Measurements from ENCODE around the gene KIF24.
"Not testable (repeated sequence)": the region's sequence is repeated elsewhere in the genome, so short reads cannot be mapped to it uniquely, and the experiment has no call there.

Gene KIF24

DNA sequence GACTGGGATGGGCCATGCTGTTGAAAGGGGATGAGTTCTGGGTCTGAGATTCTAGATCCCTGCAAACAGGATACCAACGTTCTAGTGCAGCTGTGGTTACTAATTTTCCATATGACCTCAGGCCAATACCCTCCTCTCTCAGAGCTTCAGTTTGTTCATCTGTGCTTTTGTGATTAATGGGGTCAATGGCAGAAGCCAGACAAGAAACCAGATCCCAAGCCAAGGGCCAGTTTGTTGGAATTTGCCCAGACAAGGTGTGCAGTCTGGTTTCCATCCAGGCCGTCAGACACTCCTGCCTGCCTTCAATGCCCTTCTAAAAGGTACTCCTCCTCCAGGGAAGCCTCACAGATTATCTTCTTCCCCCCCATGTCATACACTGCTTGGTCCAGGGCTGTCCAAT lies 36.2 kb upstream of the KIF24 start:
- no peak for DNase-seq

DNA sequence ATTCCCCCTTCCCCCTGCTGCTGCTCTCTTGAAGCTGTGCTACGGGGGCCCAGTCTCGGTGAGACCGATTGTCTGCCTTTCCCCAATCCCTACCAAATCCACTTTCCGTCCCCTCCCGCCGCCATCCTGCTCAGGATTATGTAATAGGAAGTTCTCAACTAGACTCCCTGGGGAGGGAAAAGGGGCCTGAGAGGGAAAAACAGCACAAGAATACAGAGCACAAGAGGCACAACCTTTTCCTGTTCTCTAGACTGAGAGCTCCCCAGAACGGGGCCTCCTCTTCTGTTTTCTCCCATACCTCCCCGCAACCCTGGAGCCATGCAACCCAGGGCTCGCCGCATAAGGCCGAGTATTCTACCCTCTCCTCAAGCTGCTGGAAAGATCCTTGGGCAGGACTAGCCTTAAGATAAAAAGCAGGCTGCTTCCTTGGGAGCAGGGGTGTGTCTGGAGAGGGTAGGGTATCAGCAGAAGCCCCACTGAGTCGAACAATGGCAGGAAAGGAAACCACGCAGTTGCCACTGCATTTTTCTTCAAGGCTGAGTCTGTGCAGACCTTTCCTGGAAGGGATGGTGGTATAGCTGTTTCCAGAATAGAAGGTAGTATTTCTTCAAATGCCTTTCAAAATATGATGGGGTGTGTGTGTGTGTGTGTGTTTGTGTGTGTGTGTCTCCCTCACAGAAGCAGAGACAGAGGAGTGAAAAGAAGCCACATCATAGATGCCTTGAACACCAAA lies 34.7 kb upstream of the KIF24 start:
- DNase-seq = no peak

DNA sequence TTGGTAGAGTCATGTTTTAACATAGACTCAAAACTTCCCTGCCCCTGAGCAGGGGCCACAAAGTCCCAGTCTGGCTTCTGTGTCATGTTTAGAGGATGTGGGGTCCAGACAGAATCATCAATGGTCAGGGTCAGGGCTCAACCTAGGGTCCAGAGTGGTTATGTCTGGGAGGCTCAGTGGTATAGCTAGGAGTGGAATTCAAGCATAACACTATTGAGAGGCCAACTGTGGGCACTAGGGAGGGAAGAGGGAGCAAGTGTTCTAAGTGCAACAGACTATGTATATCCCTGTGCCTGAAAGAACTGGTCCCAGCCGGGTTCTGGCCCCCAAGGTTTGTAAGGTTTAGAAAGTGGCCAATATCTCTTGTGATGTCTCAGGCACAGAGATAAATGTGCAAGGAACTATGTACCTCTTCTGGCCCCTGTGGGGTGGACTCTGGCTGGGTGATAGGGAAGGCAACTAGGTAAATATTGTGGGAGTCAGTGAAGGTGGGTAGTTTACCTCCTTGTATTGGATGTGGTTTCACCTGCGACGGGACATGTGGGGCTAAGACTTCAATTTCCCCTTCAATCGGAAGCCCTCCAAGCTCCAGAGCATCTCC lies 33.6 kb upstream of the KIF24 start:
- no peak for DNase-seq

DNA sequence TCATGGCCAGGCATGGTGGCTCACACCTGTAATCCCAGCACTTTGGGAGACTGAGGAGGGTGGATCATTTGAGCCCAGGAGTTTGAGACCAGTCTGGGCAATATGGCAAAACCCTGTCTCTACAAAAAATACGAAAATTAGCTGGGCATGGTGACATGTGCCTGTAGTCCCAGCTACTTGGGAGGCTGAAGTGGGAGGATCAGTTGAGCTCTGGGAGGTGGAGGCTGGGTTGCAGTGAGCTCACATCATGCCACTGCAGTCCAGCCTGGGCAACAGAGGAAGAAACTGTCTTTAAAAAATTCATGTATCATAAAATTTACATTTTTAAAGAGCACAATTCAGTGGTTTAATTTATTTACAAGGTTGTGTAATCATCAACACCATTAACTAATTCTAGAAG lies 23.9 kb upstream of the KIF24 start:
- not testable (repeated sequence) for DNase-seq

DNA sequence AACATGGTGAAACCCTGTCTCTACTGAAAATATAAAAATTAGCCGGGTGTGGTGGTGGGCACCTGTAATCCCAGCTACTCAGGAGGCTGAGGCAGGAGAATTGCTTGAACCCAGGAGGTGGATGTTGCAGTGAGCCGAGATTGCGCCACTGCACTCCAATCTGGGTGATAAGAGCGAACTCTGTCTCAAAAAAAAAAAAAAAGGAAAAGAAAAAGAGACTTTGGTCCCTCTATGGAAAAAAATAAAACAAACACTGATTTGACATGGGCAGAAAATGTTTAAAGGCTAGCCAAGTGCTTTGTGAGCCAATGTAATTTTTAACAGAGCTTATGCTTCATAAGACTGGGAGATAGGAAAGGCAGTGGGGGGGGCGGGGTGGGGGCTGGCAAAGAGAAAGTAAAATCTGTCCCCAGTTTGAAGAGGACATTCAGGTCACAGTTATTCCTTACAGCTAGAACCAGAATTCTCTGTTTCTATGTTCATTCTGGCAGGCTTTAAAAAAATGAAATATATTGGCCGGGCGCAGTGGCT lies 23.1 kb upstream of the KIF24 start:
- not testable (repeated sequence) for DNase-seq

- no peak for DNase-seq
Observed at GRCh38 chr9:34349324-34349723, 20.3 kb upstream of the KIF24 start.

DNA sequence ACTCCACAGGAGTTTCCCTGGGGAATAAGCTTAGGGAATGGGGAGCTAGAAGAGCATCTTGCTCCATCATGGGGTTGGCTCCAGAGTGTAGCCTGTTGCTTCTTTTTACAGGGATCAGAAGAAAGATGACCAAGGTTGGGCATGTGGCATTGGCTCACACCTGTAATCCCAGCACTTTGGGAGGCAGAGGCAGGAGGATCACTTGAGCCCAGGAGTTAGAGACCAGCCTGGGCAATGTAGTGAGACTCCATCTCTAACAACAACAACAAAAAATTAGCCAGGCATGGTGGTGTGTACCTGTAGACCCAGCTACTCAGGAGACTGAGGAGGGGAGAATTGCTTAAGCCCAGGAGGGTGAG lies 18.7 kb upstream of the KIF24 start:
- no peak for DNase-seq

DNA sequence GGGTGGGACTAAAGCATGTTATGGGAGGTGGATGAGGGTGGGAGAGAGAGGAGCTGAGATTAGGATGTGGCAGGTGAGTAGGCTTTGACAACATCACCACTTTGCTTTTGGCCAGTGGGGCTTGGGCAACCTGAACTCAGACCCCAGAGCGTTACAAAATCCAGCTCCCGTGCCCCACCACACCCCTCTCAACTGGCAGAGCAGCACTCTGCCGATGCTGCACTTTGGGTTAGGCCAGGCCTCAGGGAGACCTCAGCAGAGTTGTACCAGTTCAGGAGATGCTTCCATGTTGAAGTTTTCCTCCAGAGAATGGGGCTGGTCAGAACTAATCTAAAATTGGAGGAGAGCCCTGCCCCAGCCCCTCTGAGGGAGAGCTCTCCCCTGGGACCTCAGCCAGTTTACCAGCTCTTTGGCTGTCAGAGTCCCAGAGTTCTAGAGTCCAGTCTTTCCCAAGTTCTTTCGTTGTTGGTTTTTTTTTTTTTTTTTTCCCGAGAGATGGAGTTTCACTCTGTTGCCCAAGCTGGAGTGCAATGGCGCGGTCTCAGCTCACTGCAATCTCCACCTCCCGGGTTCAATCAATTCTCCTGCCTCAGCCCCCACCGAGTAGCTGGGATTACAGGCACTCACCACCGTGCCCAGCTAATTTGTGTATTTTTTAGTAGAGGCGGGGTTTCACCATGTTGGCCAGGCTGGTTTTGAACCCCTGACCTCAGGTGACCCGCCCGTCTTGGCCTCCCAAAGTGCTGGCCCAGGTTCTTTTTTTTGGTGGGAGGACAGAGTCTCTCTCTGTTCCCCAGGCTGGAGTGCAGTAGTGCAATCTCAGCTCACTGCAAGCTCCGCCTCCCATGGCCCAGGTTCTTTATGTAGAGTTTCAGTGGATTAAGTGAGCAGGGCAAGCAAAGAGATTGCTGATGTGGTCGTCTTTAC lies 18.1 kb upstream of the KIF24 start:
- DNase-seq = no peak

DNA sequence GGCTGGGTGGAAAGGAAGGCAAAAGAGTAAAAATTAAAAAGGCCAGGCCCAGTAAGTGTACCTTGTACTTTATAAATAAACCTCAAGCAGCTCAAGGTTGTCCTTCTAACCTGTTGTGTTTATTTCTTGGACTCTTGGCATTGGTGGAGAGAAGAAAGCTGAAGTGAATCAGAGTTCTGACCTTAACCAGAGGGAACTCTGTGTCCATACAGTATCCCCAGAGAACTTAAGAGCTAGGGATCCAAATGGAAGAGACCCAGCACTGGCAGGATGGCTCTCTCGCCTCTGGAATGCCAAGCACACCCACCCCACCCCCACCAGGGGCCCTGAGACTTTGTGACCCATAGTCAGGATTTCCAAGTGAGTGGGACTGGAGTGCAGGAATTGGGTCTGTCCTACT lies 14.5 kb upstream of the KIF24 start:
- no peak for DNase-seq

DNA sequence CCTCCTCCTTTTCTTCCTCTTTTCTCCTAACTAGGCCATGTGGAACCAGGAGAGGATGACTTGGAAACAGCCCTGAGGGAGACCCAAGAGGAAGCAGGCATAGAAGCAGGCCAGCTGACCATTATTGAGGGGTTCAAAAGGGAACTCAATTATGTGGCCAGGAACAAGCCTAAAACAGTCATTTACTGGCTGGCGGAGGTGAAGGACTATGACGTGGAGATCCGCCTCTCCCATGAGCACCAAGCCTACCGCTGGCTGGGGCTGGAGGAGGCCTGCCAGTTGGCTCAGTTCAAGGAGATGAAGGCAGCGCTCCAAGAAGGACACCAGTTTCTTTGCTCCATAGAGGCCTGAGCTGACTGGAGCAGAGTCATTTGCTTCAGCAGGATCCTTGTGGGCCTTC lies 14.0 kb upstream of the KIF24 start:
- DNase-seq = no peak

- no peak for DNase-seq
Observed at GRCh38 chr9:34341659-34342295, 12.7 kb upstream of the KIF24 start.

DNA sequence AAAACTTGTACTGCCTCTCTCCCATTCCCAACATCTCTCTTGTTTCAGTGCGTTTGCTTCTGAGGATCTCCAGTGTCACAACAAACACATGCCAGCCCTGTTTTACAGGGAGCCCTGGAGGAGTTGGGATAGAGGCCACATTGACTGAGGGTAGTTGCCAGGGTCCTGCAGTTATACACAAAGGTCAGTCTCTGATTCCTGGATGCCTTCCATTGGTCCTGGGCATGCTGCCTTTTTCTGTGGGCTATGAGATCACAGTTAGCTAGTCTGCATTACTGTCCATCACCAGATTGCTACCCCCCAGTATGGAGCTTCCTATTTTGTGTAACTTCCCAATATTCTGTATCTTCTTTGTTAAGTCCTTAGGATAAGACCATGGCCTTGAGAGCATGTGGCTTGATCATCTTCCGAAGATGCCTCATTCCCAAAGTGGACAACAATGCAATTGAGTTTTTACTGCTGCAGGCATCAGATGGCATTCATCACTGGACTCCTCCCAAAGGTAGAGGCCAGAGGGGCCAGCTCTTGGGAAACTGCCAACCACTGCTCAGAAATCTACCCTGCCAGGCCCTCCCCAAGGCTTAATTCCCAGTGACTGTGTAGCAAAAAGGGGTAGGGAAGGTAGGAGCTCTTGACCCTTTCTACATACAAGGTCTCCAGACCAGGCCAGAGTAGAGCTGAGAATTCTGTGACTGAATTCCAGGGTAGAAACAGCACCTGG lies 9.8 kb upstream of the KIF24 start:
- DNase-seq = no peak

- DNase-seq = not testable (repeated sequence)
Observed at GRCh38 chr9:34338079-34338478, 9.0 kb upstream of the KIF24 start.

- no peak for DNase-seq
Observed at GRCh38 chr9:34337403-34337802, 8.3 kb upstream of the KIF24 start.

GRCh38 chr9:34335376-34335775 lies 6.3 kb upstream of the KIF24 start:
- no peak for DNase-seq

GRCh38 chr9:34334916-34335315 lies 5.8 kb upstream of the KIF24 start:
- DNase-seq = no peak

- no peak for DNase-seq
Observed at GRCh38 chr9:34334337-34334824, 5.3 kb upstream of the KIF24 start.

DNA sequence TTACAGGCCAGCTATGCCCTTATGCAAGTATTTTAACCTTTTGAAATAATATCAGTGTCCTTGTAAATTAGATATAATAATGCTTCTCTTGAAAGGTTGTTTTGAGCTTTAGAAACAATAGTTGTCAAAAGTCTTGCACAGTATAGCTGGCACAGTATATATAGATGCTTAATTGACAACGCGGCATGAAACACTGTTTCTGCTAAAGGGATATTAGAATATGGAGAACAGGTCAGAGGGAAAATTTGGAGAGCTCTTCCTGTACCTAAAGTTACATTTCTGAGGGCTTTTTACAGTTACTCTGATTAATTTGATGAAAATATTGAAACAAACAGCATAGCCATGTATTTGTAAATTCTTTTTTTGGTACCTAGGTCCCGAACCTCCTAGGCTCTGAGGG lies 4.8 kb upstream of the KIF24 start:
- DNase-seq = no peak

- peak; percentile 27 for DNase-seq
Observed at GRCh38 chr9:34332076-34332964, 3.3 kb upstream of the KIF24 start.

DNA sequence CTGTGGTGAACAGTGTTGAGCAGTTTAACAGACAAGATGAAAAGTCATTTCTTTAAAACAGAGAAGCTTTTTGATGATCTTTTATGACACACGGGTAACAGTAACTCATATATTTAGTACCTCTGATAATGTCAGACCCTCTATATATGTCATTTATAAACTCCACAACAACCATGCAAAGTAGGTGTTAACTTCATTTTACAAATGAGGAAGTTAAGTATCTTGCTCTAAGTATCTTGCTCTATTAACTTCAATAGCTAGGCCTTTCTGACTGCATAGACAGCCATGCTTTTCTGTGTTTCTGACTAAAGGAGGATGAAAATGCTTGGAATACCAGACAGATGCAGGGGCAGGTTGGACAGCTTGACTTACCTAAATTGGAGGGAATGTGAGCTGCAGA lies 2.1 kb upstream of the KIF24 start:
- no peak for DNase-seq

DNA sequence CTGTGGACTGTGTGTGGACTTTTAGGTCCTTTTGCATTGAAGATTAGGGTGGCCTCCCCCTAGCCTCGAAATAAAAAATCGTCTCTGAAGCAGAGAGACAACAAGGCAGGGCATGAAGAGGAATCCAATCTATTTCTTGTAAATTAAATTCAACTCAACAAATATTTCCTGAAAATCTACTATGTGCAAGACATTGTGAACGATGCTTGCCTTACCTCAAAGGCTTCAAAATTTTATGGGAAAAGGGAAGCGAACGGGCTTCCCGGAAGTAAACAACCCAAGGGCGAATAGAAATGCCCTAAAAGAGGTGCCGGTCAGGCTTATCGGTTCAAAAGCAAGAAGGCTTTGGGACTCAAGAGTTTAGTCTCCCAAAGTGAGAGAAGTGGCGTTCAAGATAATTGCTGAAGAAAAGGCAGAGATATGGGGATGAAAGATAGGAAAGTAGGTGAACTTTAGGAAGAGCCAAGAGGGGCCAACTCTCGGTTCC lies 525 bp downstream of the KIF24 start:
- no peak for DNase-seq
